NCI-H524 treated with DMSO at 0.1 percent for 48 hours (cell line): ENCODE measurements around the gene MAJIN.
A peak's percentile ranks its signal among the peaks of the same experiment; 100 is the strongest.

Experiments
- DNase-seq: peaks from one replicate; lab custom pipeline; 2025; lab: John Stamatoyannopoulos, UW

Gene MAJIN

GRCh38 chr11:64932324-64932723 is 39.6 kb downstream of the MAJIN start:
- no peak for DNase-seq

GRCh38 chr11:64931290-64931689 is 40.6 kb downstream of the MAJIN start:
- DNase-seq, result no peak

- DNase-seq, result no peak
Observed at GRCh38 chr11:64930340-64930739, 41.6 kb downstream of the MAJIN start.

GRCh38 chr11:64929625-64930024 is 42.3 kb downstream of the MAJIN start:
- DNase-seq, result no peak

- no peak for DNase-seq
Observed at GRCh38 chr11:64928957-64929356, 43.0 kb downstream of the MAJIN start.

- DNase-seq, result no peak
Observed at GRCh38 chr11:64926689-64927088, 45.2 kb downstream of the MAJIN start.

- DNase-seq, result no peak
Observed at GRCh38 chr11:64925536-64926436, 46.1 kb downstream of the MAJIN start.

GRCh38 chr11:64924910-64925284 is 47.0 kb downstream of the MAJIN start:
- DNase-seq, result no peak

GRCh38 chr11:64923944-64924909 is 47.7 kb downstream of the MAJIN start, which contains the start of gene PPP2R5B:
Gene PPP2R5B, plus strand, starts transcription at chr11:64924689. Its CDS starts 1,046 bp downstream, at chr11:64925735.
- DNase-seq, result peak; percentile 14

- DNase-seq, result no peak
Observed at GRCh38 chr11:64923151-64923661, 48.7 kb downstream of the MAJIN start.

GRCh38 chr11:64921384-64921783 is 50.5 kb downstream of the MAJIN start:
- DNase-seq, result no peak

- no peak for DNase-seq
Observed at GRCh38 chr11:64920124-64920523, 51.8 kb downstream of the MAJIN start.

GRCh38 chr11:64919627-64920026 is 52.3 kb downstream of the MAJIN start:
- DNase-seq, result no peak

- DNase-seq, result no peak
Observed at GRCh38 chr11:64918017-64918416, 53.9 kb downstream of the MAJIN start.

GRCh38 chr11:64917663-64917995 is 54.3 kb downstream of the MAJIN start:
- no peak for DNase-seq

- DNase-seq, result peak; percentile 98
Observed at GRCh38 chr11:64916775-64917662, 54.9 kb downstream of the MAJIN start, which contains the start of gene ATG2A. Gene ATG2A, minus strand, starts transcription at chr11:64917209. Its CDS starts 74 bp downstream, at chr11:64917135.

- no peak for DNase-seq
Observed at GRCh38 chr11:64916040-64916774, 55.7 kb downstream of the MAJIN start.

- no peak for DNase-seq
Observed at GRCh38 chr11:64915376-64915887, 56.5 kb downstream of the MAJIN start.

GRCh38 chr11:64914123-64914522 is 57.8 kb downstream of the MAJIN start:
- DNase-seq, result no peak

GRCh38 chr11:64913171-64913727 is 58.7 kb downstream of the MAJIN start:
- DNase-seq, result no peak
